Measurements from ENCODE around the gene EXOC6. TPM values are rescaled to one million over a fixed set of nuclear protein-coding genes. Genes with fewer than 3 reads are reported as not detected.

The EXOC6 gene
- polyA plus RNA-seq, 1 donor from 2014 or later, result 26.3 TPM

- Histone ChIP-seq H4K20me1 (ENCODE audit: insufficient read depth) (no peaks in the 10 kb centered on the region), H3K36me3 (ENCODE audit: insufficient read depth, low read length) (peaks cover 6% of the 10 kb centered on the region)
Measured at GRCh38 chr10:92920866-92921265, 72.5 kb downstream of the EXOC6 start.

GRCh38 chr10:92923416-92923815 is 75.1 kb downstream of the EXOC6 start:
- peaks cover 6% of the 10 kb centered on the region for H3K36me3 ChIP-seq (ENCODE audit: insufficient read depth, low read length)
- no peaks in the 10 kb centered on the region for H3K9me2 ChIP-seq (ENCODE audit: insufficient read depth, low read length)
- TF ChIP-seq MXI1 (conservative IDR thresholded peaks at IDR 0.05; ENCODE audit: poor library complexity, severe bottlenecking) (no peak), RAD21 (conservative IDR thresholded peaks at IDR 0.05) (no peak), EP300 (conservative IDR thresholded peaks at IDR 0.05; ENCODE audit: poor library complexity, severe bottlenecking) (no peak), SMC3 (conservative IDR thresholded peaks at IDR 0.05; ENCODE audit: poor library complexity) (no peak), REST (IDR thresholded peaks at IDR 0.05; ENCODE audit: borderline replicate concordance) (no peak), POLR2AphosphoS5 (IDR thresholded peaks at IDR 0.05) (no peak), TAF1 (IDR thresholded peaks at IDR 0.05; ENCODE audit: low read depth) (no peak), EZH2 (IDR thresholded peaks at IDR 0.05; ENCODE audit: borderline replicate concordance, insufficient read depth, low read length, poor library complexity, severe bottlenecking) (no peak)
- TF ChIP-seq, protein P1, sequence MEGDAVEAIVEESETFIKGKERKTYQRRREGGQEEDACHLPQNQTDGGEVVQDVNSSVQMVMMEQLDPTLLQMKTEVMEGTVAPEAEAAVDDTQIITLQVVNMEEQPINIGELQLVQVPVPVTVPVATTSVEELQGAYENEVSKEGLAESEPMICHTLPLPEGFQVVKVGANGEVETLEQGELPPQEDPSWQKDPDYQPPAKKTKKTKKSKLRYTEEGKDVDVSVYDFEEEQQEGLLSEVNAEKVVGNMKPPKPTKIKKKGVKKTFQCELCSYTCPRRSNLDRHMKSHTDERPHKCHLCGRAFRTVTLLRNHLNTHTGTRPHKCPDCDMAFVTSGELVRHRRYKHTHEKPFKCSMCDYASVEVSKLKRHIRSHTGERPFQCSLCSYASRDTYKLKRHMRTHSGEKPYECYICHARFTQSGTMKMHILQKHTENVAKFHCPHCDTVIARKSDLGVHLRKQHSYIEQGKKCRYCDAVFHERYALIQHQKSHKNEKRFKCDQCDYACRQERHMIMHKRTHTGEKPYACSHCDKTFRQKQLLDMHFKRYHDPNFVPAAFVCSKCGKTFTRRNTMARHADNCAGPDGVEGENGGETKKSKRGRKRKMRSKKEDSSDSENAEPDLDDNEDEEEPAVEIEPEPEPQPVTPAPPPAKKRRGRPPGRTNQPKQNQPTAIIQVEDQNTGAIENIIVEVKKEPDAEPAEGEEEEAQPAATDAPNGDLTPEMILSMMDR (IDR thresholded peaks at IDR 0.05; ENCODE audit: poor library complexity, severe bottlenecking), result no peak
- no peaks in the 10 kb centered on the region for H4K20me1 ChIP-seq (ENCODE audit: insufficient read depth)
- no peaks in the 10 kb centered on the region for H3F3A ChIP-seq (ENCODE audit: insufficient read depth, low read length, poor library complexity, severe bottlenecking)
- no peaks in the 10 kb centered on the region for H3K27me3 ChIP-seq (ENCODE audit: insufficient read depth, low read depth, low read length)
- no peaks in the 10 kb centered on the region for H3K9me3 ChIP-seq (ENCODE audit: low read length)
- no peak overlapping the region for H3K27ac ChIP-seq (ENCODE audit: low read length)
- no peak overlapping the region for H3K4me3 ChIP-seq (ENCODE audit: low read length)
- no peak overlapping the region for H2AFZ ChIP-seq (ENCODE audit: low read depth, low read length)
- H3K4me2 ChIP-seq (ENCODE audit: low read length), result no peak overlapping the region
- H3K79me2 ChIP-seq (replicated peaks; ENCODE audit: insufficient read depth, low read length), result no peaks in the 10 kb centered on the region
- no peak overlapping the region for H3K9ac ChIP-seq (ENCODE audit: low read length)

More at GRCh38 chr10:92920866-92921265, 72.5 kb downstream of the EXOC6 start:
- TF ChIP-seq MXI1 (conservative IDR thresholded peaks at IDR 0.05; ENCODE audit: poor library complexity, severe bottlenecking) (no peak), SMC3 (conservative IDR thresholded peaks at IDR 0.05; ENCODE audit: poor library complexity) (no peak), RAD21 (conservative IDR thresholded peaks at IDR 0.05) (no peak), TAF1 (IDR thresholded peaks at IDR 0.05; ENCODE audit: low read depth) (no peak), EZH2 (IDR thresholded peaks at IDR 0.05; ENCODE audit: borderline replicate concordance, insufficient read depth, low read length, poor library complexity, severe bottlenecking) (no peak), REST (IDR thresholded peaks at IDR 0.05; ENCODE audit: borderline replicate concordance) (no peak), EP300 (conservative IDR thresholded peaks at IDR 0.05; ENCODE audit: poor library complexity, severe bottlenecking) (no peak)
- Histone ChIP-seq H3K9me3 (ENCODE audit: low read length) (no peaks in the 10 kb centered on the region), H3K4me2 (ENCODE audit: low read length) (no peak overlapping the region), H3K4me3 (ENCODE audit: low read length) (no peak overlapping the region), H3K27me3 (ENCODE audit: insufficient read depth, low read depth, low read length) (no peaks in the 10 kb centered on the region), H3K9me2 (ENCODE audit: insufficient read depth, low read length) (no peaks in the 10 kb centered on the region), H3F3A (ENCODE audit: insufficient read depth, low read length, poor library complexity, severe bottlenecking) (no peaks in the 10 kb centered on the region), H3K79me2 (replicated peaks; ENCODE audit: insufficient read depth, low read length) (no peaks in the 10 kb centered on the region), H2AFZ (ENCODE audit: low read depth, low read length) (no peak overlapping the region), H3K9ac (ENCODE audit: low read length) (no peak overlapping the region), H3K27ac (ENCODE audit: low read length) (no peak overlapping the region)

Data from neural cell (in vitro differentiated cells).